ENCODE data around the gene LRFN5. TPM values are rescaled to one million over a fixed set of nuclear protein-coding genes. Genes with fewer than 3 reads are reported as not detected.

The LRFN5 gene
- total and polyA plus RNA-seq, 2 of the 13 experiments (the other 11 are each of a cell fraction or from before 2014, with no cell fraction given) = not detected

DNA sequence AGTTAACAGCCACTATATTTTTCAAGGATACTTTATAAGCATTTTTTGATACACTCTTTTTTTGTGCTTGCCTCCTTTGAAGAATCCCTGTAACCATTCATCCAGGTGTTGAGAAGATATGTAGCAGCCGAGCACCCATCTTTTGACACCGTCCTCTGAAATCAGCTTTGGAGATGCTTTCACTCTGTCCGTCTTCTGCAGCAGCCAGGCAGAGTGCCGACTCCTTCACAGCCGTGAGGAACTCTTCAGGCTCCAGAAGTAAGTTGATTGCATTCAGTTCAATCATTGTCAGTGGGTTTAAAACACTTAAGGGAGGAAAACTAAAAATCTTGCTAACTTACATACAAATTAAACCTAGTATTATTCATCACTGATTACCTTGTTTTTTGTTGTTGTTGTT is 160.1 kb downstream of the LRFN5 start:
- H3K27me3 ChIP-seq (ENCODE audit: control insufficient read depth in 1 of 2, insufficient read depth in 2 of 2, low read length in 2 of 2) = no peaks in the 10 kb centered on the region
- H3K4me3 ChIP-seq (replicated peaks in 1 of 3; ENCODE audit: insufficient read depth in 1 of 3, low read depth in 2 of 3, low read length in 3 of 3) = no peak overlapping the region
- POLR2A ChIA-PET = no interaction called here
- DNase-seq (ENCODE audit: low spot score) (no peak), ATAC-seq (no peak), FAIRE-seq (no peak)
- no peaks in the 10 kb centered on the region for H3K79me2 ChIP-seq (ENCODE audit: insufficient read depth, low read length)
- no peak overlapping the region for H3K4me2 ChIP-seq (ENCODE audit: low read depth, low read length)
- intact Hi-C loops (cut with micrococcal nuclease; ENCODE audit: unreplicated experiment) (no loop called here), in situ Hi-C loops (cut with HindIII; ENCODE audit: extremely low pct_ligation_motif_present, low pct_unique_long_range_greater_than_20kb) (no loop called here)
- H3K36me3 ChIP-seq (replicated peaks in 1 of 2; ENCODE audit: control insufficient read depth in 1 of 2, insufficient read depth in 2 of 2, low read length in 2 of 2) = no peaks in the 10 kb centered on the region
- TF ChIP-seq RFXAP (CRISPR knock-in tag; IDR thresholded peaks at IDR 0.05; ENCODE audit: borderline replicate concordance) = no peak
- TF ChIP-seq KAT8 (CRISPR knock-in tag; IDR thresholded peaks at IDR 0.05) = no peak
- no peak for TF ChIP-seq GPBP1L1 (CRISPR knock-in tag; IDR thresholded peaks at IDR 0.05)
- no peak for TF ChIP-seq ZSCAN5A (CRISPR knock-in tag; IDR thresholded peaks at IDR 0.05; ENCODE audit: borderline replicate concordance)
- TF ChIP-seq ARNTL (CRISPR knock-in tag; IDR thresholded peaks at IDR 0.05) = no peak
- no peak overlapping the region for H2AFZ ChIP-seq (ENCODE audit: low read length)
- WGBS (ENCODE audit: low lambda C conversion rate) = 1% methylated on average over 5 of the region's 5 CpGs
- H3K9me3 ChIP-seq (ENCODE audit: low read length) = peaks cover 68% of the 10 kb centered on the region
- CTCF ChIA-PET (ENCODE audit: low intra/inter-chr PET ratio, low total read pairs) = no interaction called here
- H3K27ac ChIP-seq (ENCODE audit: extremely low read length, insufficient read depth, low read length) = no peak overlapping the region
- no TSS peak for BruUV-seq (replicated peaks)
- no peaks in the 10 kb centered on the region for H4K20me1 ChIP-seq (ENCODE audit: insufficient read depth, low read length)
- H3K9ac ChIP-seq (ENCODE audit: insufficient read depth, low read depth, low read length) = no peak overlapping the region
- H3K4me1 ChIP-seq (ENCODE audit: insufficient read depth, low read length) = no peaks in the 10 kb centered on the region

Measured in HepG2 (cell line).